Heart left ventricle (tissue), 16 donors: Measurements from ENCODE around the gene NEK7. TPM values are rescaled to one million over a fixed set of nuclear protein-coding genes. Genes with fewer than 3 reads are reported as not detected.

Experiments used
- ATAC-seq, 4 donors: fragments of 200-7000 bp; cut with Tn5 transposase; one replicate each; pipeline ENCODE4 v1.9.1; 2020 to 2022; ENCODE audit warnings: moderate library complexity in 4 of 4, mild to moderate bottlenecking in 3 of 4, moderate number of reproducible peaks in 1 of 4
- DNase-seq, 5 donors: peaks; one replicate each; pipeline ENCODE4 v3.0.0-alpha.2; 2020
- H3K27ac ChIP-seq, 12 donors: fragments of 200-600 bp; sonication (generic) in 4 of 12; one replicate each; pipeline versions ENCODE4 v1.5.0 to v1.8.0; 2016 to 2022; ENCODE audit warnings: mild to moderate bottlenecking in 2 of 12
- H3K27me3 ChIP-seq, 9 donors: fragments of 200-600 bp; sonication (generic) in 2 of 9; one replicate each; pipeline versions ENCODE4 v1.5.1 to v1.8.0; 2016 to 2022; ENCODE audit warnings: mild to moderate bottlenecking in 3 of 9
- H3K36me3 ChIP-seq, 9 donors: fragments of 200-600 bp; sonication (generic) in 2 of 9; one replicate each; pipeline versions ENCODE4 v1.5.0 to v1.8.0; 2018 to 2022; ENCODE audit warnings: mild to moderate bottlenecking in 2 of 9
- H3K4me1 ChIP-seq, 12 donors: fragments of 200-600 bp; sonication (generic) in 4 of 12; one replicate each; pipeline versions ENCODE4 v1.5.0 to v1.8.0; 2016 to 2022; ENCODE audit warnings: mild to moderate bottlenecking in 3 of 12
- H3K4me3 ChIP-seq, 12 donors: fragments of 200-600 bp; sonication (generic) in 4 of 12; one replicate each; pipeline versions ENCODE4 v1.5.0 to v1.8.0; 2017 to 2022; ENCODE audit warnings: mild to moderate bottlenecking in 9 of 12, moderate library complexity in 4 of 12
- H3K9me3 ChIP-seq, 12 donors: fragments of 200-600 bp; sonication (generic) in 4 of 12; one replicate each; pipeline versions ENCODE4 v1.5.0 to v1.8.0; 2016 to 2022; ENCODE audit warnings: mild to moderate bottlenecking in 1 of 12
- CTCF ChIP-seq, 12 donors: fragments of 200-600 bp; sonication (generic) in 4 of 12; IDR thresholded peaks; one replicate each; pipeline versions ENCODE4 v1.5.0 to v1.8.0; 2018 to 2022; ENCODE audit warnings: antibody characterized with exemption in 12 of 12, mild to moderate bottlenecking in 5 of 12
- POLR2A ChIP-seq, 2 donors: fragments of 450-650 bp; IDR thresholded peaks; one replicate each; pipeline ENCODE4 v1.6.1; 2017; ENCODE audit warnings: antibody characterized with exemption in 2 of 2, mild to moderate bottlenecking in 2 of 2, moderate library complexity in 2 of 2
- WGBS, 4 donors: extraction: QIAGEN DNeasy Blood & Tissue Kit in 2 of 4; methylation state at CpG; one replicate each; pipeline versions ENCODE4 v1.1.5 to v1.1.7; 2013 to 2018; 5-methylcytosine and 5-hydroxymethylcytosine counted together
- intact Hi-C, 10 donors: fragments of 100-400 bp; cut with DNase I; formaldehyde crosslinking; loops; one replicate each; pipeline versions ENCODE4 v1.11.1 to v1.14.2; 2022
- polyA plus RNA-seq, 2 donors: library from polyadenylated mRNA; stranded (reverse); fragments of 200-250 nt; gene quantifications; one replicate each; pipeline ENCODE4 v1.2.3, GENCODE V29; 2013
- total RNA-seq, 9 donors: library from RNA; depleted of rRNA in 2 of 9; stranded (reverse); fragments of >200 nt in 2 of 9; fragmentation: NEBNext Ultra II Directional in 3 of 9; extraction: Animal tissue kit (Norgen Biotek cat#: 25700) in 3 of 9; gene quantifications; one replicate each; pipeline versions ENCODE4 v1.1.0 to v1.2.4, GENCODE V29; 2016 to 2023
- donor health status: ischemic (EF 13 %, LVEDD 7.1; RV severe dilation, severe dysfunction).
- donor health status: healthy with polysubstance abuse.
- donor health status: DM: no; HTN: yes; CAD: no.
- donor health status: DM: no; HTN: no; CAD: no.
- donor health status: ischemic (EF 25% LVEDD 6.9; RV normal size, moderate dysfunction).
- donor health status: ischemic (EF 25% LVEDD 5.7; RV mildly dilated, moderate dysfunction).
- donor health status: healthy.
- donor health status: DM: yes; HTN: yes; CAD: no.
- donor health status: ischemic (EF 35%, LVEDD 5.7; RV mildly dilated, moderate dysfunction).
- donor health status: nonischemic (EF 11% LVEDD 7.7; RV severe dilation, severe dysfunction).
- donor health status: DM: yes; HTN: yes; CAD: no.
- donor health status: PGD.
- donor health status: ischemic (EF 29% LVEDD 5.4; RV normal size, mild dysfunction).
- donor health status: nonischemic (EF 23%, LVEDD 6.1; RV moderate dilation, normal function).

Gene NEK7
- total and polyA plus RNA-seq, 11 donors = 57.5 to 499 (median 235) TPM

- H3K36me3 ChIP-seq = peaks cover 0 to 19% (median 0%) of the 10 kb centered on the region in 9 donors
- H3K27ac ChIP-seq = peak overlapping the region in 10 of 12 donors; percentile 1 to 66 (median 47)
- 40 to 48% (median 47%) methylated on average over 3 of the region's 3 CpGs for WGBS, 4 donors
- DNase-seq (no peak), ATAC-seq (no peak)
- peaks cover 4 to 70% (median 46%) of the 10 kb centered on the region in 12 donors for H3K4me1 ChIP-seq
- no peak for TF ChIP-seq POLR2A (IDR thresholded peaks at IDR 0.05)
- H3K4me3 ChIP-seq = no peak overlapping the region
- no peaks in the 10 kb centered on the region for H3K27me3 ChIP-seq
- intact Hi-C loops = loop anchor here in 8 of 10 donors (2.0 to 10.0 kb wide), 6 partner anchors 64 to 114 kb away; partner anchors contain the start of gene NEK7 (in 6 of the 8)
- H3K9me3 ChIP-seq = peaks cover 0 to 3% (median 0%) of the 10 kb centered on the region in 12 donors
Observed at GRCh38 chr1:198268784-198269645, 112.2 kb downstream of the NEK7 start.

- H3K4me1 ChIP-seq = peaks cover 4 to 69% (median 44%) of the 10 kb centered on the region in 12 donors
- intact Hi-C loops = loop anchor here in 8 of 10 donors (2.0 to 10.0 kb wide), 6 partner anchors 65 to 115 kb away; partner anchors contain the start of gene NEK7 (in 6 of the 8)
Observed at GRCh38 chr1:198269646-198269940, 112.8 kb downstream of the NEK7 start.

GRCh38 chr1:198270273-198270828, 113.6 kb downstream of the NEK7 start:
- Histone ChIP-seq H3K27me3 (no peaks in the 10 kb centered on the region), H3K9me3 (peaks cover 0 to 3% (median 0%) of the 10 kb centered on the region in 12 donors), H3K36me3 (peaks cover 0 to 8% (median 0%) of the 10 kb centered on the region in 9 donors), H3K27ac (peak overlapping the region in 6 of 12 donors; percentile 22 to 66 (median 52)), H3K4me1 (peaks cover 4 to 66% (median 43%) of the 10 kb centered on the region in 12 donors), H3K4me3 (no peak overlapping the region)
- intact Hi-C loops = loop anchor here in 1 of 10 donors (5.0 kb wide), 1 partner anchor 113 kb away; the partner anchor contains the start of gene NEK7
- DNase-seq (no peak), ATAC-seq (no peak)
- TF ChIP-seq POLR2A (IDR thresholded peaks at IDR 0.05) (no peak), CTCF (IDR thresholded peaks at IDR 0.05) (no peak)
- 30 to 57% (median 44%) methylated on average over 1 of the region's 1 CpG for WGBS, 4 donors

More at GRCh38 chr1:198269646-198269940, 112.8 kb downstream of the NEK7 start:
- peaks cover 0 to 13% (median 0%) of the 10 kb centered on the region in 9 donors for H3K36me3 ChIP-seq
- H3K4me3 ChIP-seq = no peak overlapping the region
- WGBS, 4 donors = 87 to 93% (median 92%) methylated on average over 1 of the region's 1 CpG
- H3K27ac ChIP-seq = peak overlapping the region in 7 of 12 donors; percentile 1 to 66 (median 48)
- DNase-seq (no peak), ATAC-seq (no peak)
- TF ChIP-seq CTCF (IDR thresholded peaks at IDR 0.05) = no peak
- TF ChIP-seq POLR2A (IDR thresholded peaks at IDR 0.05) = no peak
- no peaks in the 10 kb centered on the region for H3K27me3 ChIP-seq
- peaks cover 0 to 3% (median 0%) of the 10 kb centered on the region in 12 donors for H3K9me3 ChIP-seq

- Histone ChIP-seq H3K27me3 (no peaks in the 10 kb centered on the region), H3K4me1 (peaks cover 4 to 62% (median 41%) of the 10 kb centered on the region in 12 donors), H3K36me3 (peaks cover 0 to 3% (median 0%) of the 10 kb centered on the region in 9 donors), H3K27ac (peak overlapping the region in 5 of 12 donors; percentile 20 to 66 (median 24)), H3K9me3 (peaks cover 0 to 3% (median 0%) of the 10 kb centered on the region in 12 donors), H3K4me3 (no peak overlapping the region)
- intact Hi-C loops = loop anchor here in 1 of 10 donors (5.0 kb wide), 1 partner anchor 114 kb away; the partner anchor contains the start of gene NEK7
- DNase-seq (no peak), ATAC-seq (no peak)
- TF ChIP-seq POLR2A (IDR thresholded peaks at IDR 0.05) = no peak
- TF ChIP-seq CTCF (IDR thresholded peaks at IDR 0.05) = no peak
Observed at GRCh38 chr1:198271467-198271866, 114.7 kb downstream of the NEK7 start.
